Measurements from ENCODE around the gene VPS13D.
"Not testable (repeated sequence)": the region's sequence is repeated elsewhere in the genome, so short reads cannot be mapped to it uniquely, and the experiment has no call there.

Gene VPS13D

DNA sequence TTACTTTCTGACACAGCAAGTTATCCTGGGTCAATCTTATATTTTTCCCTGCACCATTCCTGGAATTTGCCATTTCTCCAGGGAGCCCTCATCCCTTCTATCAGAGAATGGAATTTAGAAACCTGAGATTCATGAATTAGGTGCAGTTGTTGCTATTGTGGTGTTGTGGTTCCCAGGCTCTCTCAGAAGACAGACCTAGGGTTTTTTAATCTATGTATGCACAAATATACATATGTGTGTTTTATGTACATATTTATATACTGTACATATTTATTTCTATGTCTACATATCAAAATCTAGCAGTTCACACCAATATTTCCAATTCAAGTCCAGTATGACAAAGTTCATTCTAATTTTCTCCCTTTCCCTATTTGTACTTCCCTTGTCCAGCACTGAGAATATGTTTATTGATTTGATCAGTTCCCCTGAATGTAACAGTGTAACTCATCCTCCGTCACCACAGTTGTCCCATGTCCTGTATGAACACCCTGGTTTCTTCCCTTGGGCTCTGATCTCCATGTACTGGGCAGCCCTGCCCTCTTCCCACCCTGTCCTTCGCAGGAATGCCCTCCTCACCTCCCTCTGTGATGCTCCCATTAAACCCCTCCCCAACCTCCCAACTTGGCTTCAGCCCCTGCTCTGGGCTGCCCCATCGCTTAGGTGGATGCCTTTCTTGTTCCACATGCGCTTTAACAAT, 145.5 kb downstream of the VPS13D start:
- DNase-seq = no peak

DNA sequence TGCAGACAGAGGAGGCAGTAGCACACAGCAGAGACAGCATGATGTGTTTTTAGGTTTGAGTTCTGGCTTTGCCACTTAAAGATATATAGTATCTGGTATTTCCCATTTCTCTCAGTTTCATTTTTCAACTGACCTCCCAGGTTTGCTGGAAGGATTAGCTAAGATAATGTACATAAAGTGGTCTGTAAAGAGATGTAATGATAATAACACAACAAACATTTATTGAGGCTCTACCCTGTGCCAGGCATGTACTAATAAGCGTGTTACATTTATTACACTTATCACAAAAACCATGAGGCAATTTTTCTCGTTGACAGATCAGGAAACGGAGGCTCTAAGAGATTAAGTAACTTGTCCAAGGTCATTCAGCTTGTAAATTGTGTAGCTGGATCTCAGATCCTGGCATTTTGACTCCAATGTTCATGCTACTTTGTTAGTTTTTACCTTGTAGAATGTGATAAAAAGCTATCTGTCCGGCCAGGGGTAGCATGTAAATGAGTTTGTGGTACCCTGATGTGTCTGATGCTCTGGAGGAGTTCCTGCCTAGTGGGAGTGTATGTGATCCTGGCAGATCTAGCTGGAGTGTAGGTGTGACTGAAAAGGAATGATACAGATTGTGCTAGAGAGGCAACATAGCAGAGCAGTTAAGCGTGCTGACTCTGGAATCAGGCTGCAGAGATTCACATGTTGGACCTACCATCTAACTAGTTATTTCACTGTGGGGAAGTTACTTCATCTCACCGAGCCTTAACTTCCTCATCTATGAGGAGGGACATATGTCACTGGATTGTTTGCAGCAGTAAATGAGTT, 146.6 kb downstream of the VPS13D start:
- no peak for DNase-seq

DNA sequence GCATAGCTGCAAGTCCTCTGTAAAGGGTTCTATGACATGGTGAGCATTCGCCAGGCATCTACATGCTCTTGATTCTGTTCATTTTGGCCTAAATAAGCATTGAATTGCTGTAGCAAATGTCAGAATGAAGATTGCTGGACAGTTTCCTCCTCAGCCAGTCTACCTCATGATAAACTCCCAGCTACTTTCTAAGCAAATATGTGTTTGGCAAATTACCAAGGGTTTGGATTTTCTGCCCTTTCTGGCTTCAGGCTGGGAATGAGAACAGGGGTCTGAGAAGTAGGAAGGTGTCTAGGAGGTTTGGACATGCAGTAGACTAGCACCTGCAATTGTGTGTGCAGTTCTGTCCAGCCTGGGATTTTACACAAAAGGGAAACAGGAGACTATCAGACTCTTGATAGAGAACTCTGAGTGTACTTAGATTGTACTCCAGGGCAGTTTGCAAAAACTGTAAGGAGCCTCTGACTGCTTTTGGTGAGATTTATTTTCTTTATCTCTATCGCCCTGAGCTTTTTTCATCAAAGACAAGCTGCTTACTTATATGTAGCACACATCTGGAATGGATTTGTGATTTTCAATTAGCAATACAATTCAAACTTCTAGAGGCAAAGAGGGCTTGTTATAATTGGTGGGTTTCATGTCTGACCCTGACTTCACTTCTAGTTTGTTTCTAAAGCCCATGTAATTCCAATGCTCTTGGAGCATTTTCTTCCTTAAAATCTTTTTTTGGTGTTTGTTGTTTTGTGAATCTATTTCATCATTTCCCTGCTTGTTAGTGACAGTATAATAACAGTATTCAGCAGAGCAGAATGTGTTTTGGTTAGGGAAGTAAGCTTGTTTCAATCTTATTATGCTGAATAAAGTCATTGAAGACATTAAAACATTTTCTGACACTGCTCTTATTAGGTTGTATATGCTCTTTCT, 150.8 kb downstream of the VPS13D start:
- DNase-seq = no peak

DNA sequence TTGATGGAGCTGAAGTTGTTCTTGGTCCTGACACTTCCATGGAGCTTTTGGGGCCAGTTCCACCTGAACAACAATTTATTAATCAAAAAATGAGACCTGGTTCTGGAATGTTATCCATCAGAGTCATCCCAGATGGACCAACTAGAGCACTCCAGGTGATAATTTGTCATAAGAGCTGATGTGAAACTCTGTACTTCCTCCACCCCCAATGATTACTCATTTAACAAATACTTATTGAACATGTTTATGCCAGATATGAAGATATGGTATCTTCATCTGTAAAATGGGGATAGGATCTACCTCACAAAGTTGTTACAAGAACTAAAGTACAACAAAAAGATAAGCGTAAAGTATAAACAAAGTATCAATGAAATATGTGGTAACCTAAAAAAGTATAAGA, 153.2 kb downstream of the VPS13D start:
- no peak for DNase-seq

DNA sequence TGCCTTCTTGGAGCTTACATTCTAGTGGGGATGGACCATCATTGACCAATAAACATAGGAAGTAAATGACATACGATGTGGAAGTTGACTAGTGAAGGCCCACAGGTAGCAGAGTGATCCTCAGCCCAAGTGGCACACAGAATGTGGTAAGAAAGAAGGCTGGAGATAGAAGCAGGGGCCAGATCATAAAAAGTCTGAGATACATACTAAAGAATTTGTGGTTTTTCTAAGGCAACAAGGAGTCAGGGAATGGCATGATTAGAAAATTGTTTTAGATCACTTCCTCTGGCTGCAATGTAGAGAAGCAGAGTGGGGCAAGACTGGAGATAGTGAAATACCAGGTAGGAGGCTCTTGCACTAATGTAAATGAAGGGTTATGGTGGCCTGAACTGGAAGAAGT, 154.0 kb downstream of the VPS13D start:
- no peak for DNase-seq

DNA sequence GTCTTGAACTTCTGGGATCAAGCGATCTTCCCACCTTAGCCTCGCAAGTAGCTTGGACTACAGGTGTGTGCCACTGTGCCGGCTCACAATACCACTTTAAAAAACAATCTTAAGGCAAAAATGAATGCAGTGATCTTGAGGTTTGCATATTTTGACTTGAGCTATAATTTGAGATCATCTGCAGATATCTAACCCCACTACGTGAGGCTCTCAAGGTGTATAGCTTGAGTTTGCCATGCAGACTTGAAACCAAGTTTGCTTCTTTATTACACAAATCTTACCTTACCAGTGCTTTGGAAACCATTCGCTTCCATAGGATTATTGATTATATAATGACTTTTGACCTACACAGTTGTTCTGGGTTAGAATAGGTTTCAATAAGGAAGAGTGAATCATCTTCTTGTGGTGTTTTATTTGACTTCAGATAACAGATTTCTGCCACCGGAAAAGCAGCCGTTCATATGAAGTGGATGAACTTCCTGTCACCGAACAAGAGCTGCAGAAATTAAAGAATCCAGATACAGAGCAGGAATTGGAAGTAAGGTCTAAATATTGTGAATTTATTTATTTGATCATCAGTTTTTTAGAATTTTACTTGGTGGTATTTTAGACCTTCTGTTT, 155.1 kb downstream of the VPS13D start:
- DNase-seq = no peak

DNA sequence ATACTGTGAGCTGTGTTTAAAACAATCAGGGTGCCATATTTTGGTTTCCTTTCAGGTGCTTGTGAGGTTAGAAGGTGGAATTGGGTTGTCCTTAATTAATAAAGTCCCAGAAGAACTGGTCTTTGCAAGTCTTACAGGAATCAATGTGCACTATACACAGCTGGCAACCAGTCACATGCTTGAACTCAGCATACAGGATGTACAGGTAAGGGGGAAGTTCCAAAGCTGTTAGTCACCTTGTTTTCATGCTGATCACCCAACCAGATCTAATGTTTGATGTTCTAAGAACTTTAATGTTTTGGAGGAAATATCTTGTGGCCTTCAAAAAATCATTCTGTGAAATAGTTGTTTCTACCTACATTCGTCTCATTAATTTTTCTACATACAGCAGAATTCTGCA, 156.3 kb downstream of the VPS13D start:
- DNase-seq = no peak

DNA sequence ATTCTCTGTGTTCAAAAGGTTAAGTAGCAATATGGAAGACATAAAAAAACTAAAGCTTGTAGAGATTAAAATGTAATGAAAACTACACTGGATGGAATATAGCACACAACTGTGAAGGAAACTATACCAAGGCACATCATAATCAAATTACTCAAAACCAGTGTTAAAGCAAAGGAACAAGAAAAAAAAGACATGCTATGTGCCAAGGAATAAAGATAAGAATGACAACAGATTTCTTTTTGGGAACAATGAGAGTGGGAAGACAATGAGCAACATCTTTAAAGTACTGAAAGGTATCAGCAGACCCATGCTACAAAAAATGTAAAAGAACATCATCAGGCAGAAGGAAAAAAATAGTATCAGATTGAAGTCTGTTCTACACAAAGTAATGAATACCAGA, 157.8 kb downstream of the VPS13D start:
- no peak for DNase-seq

DNA sequence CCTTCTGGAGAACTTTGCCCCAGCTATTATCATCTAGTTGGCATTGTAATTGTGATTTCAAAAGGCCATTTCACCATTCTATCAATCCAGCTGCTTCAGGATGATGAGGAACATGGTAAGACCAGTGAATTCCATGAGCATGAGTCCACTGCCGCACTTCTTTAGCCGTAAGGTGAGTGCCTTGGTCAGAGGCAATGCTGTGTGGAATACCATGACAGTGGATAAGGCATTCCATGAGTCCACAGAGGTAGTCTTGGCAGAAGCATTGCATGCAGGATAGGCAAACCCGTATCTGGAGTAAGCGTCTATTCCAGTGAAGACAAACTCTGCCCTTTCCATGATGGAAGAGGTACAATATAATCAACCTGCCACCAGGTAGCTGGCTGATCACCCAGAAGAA, 160.5 kb downstream of the VPS13D start:
- not testable (repeated sequence) for DNase-seq

DNA sequence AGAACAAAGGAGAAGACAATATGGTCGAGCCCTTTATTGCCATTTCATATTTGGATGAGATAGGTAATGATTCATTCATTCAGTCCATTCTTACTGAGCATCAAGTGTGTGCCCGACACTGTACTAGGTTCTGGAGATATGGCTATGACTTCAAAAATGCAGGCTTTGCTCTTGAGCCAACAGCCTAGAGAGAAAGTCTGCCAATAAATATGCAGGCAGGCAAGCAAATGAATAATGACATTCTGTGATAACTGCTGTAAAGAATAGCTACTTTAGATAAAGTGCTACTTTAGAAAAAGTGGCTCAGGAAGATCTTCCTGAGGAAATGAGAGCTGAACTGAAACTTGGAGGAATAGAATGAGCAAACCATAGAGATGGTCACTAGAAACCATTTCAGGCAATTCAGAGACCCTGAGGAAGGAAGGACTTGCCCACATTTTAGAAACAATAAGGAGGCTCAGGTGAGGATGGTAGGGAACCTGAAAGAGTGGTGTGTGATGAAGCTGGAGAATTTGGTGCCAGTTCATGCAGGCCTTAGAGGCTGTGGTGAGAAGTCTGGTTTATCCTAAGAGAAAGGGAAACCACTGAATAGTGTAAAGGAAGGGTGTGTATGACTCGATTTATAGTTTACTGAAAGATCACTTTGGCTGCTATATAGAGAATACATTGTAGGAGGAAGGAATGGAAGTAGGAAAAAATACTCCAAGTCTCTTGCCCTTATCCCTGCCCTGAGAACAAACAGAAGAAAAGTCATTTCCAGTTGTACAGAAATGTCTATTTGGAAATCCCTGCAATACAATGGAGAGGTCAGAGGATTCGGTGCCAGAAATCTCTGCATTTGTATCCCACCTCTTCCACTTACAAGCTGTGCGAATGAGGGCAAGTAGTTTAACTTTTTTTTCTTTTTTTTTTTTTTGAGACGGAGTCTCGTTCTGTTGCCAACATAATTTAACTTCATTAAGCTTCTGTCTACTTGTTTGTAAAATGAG, 167.9 kb downstream of the VPS13D start:
- no peak for DNase-seq

DNA sequence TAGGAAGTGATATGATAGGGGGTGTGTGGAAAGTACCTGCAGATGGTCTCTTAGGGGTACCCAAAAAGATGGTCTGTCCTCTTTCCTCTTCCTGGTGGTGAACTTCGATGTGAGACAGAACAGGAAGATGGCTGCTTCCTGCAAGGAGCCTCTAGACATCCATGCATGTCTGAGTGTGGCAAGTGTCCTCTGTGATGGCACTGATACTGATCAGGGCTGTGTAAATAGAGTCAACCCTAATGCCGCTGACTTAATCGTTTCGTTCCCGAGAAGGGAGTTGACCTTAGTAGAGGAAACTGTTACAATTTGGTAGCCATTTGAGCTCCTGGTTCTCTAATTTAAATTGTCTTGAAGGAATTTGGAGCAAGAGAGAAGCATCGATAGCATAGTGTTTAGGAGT, 168.6 kb downstream of the VPS13D start:
- DNase-seq = no peak

DNA sequence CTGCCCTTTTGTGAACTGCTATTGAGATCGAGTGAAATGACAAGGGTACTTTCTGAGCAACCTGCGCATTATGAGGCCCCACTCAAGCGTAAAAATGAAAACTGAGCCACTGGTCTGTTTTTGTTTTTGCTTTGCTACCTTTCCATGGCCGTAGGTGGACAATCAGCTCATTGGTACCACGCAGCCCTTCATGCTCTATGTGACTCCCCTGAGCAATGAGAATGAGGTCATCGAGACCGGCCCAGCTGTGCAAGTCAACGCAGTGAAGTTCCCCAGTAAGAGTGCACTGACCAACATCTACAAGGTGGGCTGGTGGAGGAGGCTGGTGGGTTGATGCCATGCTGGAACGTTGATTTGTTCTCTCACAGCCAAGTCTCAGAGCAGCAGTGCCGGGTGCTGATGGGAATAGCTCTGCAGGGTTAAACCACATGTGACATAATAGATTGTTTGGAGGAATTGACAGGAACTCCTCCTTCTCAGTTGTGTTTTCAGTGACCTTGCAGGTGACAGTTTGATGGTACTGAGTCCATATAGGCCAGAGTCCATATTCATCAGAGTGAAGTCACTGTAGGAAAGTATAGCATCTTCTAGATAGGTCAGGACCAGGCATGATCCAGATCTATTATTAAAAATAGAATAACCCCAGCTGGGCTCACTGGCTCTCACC, 170.3 kb downstream of the VPS13D start:
- no peak for DNase-seq

DNA sequence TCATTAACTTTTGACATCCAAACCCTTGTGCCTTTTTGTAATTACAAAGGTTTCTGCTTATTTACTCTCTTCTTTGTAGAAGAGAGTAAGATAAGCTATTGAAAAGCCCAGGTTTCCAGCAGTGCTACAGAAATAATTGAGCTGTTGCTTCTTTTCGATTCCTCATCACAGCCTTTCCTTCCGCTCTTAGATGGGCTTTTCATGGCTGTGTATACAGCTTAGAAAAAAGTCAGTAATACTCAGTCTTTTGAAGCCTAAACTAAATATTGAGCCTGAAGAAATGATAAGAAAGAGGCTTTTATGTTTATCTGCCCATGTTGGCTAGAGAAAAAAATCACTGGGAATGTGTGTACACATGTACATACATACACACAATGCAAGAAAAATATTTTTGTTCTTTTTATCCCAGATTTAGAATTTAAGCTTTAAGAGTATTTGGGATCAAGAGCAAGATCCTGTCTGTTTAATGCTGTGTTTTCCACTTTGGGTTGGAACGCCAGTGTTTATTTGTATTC, 172.4 kb downstream of the VPS13D start:
- DNase-seq = no peak

DNA sequence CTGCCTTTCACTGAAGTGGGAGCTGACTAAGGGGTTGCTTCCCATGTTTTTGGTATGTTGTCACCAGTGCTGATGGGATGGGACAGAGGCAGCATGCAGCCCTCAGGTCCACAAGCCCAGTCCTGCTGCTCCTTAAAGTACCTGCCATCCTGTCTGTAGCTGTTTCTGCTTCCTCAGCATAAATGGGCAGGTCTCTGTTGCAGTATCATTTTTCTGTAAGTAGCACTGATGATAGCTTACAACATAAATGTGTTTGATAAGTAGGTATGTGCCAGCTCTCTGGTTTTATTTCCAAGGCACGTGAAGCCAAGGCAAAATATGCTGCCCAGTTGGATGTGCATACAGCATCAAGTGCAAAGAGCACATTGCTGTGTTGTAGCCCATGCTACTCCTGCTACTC, 173.0 kb downstream of the VPS13D start:
- DNase-seq = no peak

DNA sequence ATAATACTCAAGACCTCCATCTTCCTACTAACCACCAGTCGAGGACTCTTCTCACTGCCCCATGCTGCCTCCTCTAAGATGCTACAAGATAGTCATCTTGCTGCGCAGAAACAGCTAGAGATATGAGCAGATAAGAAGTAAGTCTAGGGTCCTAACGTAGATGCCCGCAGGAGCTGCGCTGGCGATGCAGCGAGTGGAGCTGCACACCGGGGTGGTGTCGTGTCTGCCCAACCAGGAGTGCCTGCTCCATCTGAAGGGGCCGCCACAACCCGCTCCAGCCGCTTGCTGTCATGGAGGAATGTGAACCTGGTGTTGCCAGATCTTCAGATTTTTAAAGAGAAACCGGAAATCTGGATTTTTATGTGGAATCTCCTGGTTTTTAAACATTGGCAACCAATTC, 175.1 kb downstream of the VPS13D start:
- no peak for DNase-seq

DNA sequence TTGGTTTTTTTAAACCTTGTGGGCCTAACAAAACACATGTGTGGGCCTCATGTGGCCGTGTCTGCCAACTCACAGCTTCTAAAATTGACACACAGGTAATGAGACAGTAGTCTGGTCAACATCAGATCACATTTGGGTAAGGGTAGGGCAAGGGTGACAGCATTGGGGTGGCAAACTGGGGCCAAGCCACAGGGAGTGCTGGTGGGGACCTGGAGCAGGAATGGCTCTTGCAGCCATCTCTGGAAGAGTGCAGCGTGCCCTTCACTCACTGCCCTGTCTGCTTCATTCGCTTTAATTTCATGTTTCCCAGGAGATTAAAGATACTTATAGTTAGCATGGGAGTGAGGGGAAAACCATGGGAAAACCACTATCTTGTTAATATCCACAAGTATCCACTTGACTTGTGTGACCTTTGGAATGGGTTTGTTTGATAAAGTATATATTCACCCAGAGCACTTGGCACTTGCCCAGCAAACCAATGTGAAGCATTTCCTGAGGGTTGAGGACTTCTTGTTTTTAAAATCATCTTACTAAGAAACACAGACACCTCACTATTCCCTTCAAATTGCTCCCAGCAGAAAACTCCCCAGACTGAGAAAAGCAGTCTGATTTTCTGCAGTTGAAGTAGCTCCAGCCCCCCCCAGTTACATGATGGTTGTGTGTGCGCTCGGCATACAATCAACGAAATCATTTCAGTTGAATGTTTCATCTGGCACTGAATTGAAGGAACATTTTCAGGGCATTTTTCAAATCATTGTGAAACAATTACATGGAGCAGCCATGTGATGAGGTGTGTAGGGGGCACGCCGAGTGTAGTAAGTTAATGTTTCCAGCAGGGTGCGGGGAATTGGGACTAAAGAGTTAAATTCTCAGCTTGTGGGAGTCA, 175.7 kb downstream of the VPS13D start:
- DNase-seq = no peak

DNA sequence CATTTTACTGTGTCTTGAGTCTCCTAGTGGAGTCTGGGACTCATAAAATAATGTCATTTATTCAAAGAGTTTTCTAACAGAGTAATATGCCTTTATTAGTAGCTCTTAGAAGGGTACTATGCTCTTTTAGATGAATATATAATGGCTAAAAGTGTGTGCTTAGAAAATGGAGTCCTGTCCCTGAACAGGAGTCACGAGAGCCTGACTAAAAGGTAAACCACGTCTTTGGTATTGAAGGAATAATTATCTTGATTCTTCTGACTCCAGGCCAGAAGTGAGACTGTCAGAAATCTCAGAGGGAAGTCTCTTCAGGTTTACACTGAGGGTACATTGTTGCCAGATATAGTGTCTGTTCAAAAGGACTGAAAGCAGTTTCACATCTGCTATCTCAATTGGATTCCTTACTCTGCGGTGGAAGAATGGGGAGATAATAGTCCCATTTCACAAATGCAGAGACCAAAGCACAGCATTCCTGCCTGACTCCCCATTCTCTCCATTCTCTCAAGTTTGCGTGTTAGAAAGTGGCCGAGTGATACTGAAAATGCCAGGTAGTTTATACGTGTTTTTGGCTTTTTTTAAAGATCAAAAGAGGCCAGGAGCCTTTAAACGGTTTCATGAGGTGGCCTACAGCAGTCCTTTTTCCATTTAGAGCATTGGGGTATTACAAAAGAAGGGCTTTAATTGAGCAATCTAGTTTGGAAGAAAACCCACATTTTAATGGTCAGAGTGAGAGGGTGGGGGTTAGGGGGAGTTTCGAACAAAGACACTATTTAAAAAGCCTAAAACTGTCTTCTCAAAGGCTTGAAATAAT, 176.6 kb downstream of the VPS13D start:
- DNase-seq = no peak

DNA sequence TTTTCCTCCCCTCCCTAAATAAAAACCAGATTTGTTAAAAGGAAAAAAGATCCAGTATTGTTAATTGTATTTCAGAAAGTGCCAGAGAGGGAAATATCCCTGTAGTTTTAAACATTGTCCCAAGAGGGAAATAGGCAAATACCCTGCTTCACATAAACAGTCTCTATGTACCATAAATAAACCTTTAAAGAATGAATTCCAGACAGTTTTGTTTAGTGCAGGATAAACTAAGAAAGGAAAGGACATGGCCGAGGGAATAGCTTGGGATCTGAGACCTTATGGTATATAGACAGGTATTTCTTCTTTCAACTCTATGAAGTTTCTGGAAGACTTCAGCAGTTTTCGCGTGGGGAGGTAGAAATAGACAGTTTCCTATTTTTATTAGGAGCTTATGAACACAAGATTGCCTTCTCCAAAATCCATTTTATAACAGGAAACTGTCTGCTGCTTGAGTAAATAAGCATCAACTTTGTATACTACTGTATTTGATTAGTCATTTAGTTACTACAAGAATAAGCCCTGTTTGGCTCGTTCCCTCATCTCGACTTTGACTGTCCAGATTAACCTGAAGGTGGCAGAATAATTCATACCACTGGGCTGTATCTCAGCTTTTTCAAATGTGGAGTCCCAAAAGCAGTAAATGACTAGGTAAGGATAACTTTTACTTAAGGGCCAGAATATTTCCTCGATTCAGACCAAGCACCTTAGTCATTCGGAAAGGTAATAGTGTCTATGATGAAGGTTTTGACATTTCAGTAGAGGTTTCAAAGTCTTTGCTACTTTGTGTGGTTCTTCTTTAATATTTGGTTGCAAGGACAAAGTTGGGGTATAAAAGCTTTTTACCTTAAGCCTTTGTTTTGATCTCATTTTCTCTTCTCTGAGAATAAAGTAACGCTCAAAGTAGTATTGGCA, 177.5 kb downstream of the VPS13D start:
- no peak for DNase-seq
